ENCODE measurements around the gene COPS9.

COPS9 gene

DNA sequence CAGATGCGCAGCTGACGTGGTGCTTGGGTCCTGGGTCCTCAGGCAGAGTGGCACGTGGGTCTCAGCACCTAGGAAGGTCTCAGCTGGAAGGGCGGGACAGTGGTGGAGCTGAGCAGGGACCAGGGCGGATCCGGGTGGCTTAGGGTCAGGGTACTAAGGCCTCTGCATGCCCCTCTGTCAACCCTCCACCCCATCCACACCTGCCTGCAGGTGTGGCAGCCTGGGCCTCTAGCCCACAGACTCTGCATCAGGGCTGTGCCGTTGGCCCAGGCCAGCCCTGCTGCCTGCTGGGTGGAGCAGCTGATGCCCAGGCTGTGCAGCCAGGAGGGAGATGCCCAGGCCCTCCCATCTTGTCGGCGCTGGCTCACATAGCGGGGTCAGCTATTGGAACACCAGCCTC, 28.9 kb upstream of the COPS9 start:
- H3K4me2 ChIP-seq (ENCODE audit: low read length) = no peak overlapping the region
- H3K9ac ChIP-seq (ENCODE audit: low read depth, low read length) = no peak overlapping the region
- H3K36me3 ChIP-seq (ENCODE audit: insufficient read depth, low read length) = no peaks in the 10 kb centered on the region
- no peak overlapping the region for H3K4me3 ChIP-seq (ENCODE audit: low read length)
- H3K27me3 ChIP-seq (ENCODE audit: control insufficient read depth, insufficient read depth, low read length) = peaks cover 11% of the 10 kb centered on the region
- no peaks in the 10 kb centered on the region for H3K4me1 ChIP-seq (ENCODE audit: control insufficient read depth, insufficient read depth, low read length)
- H3K9me3 ChIP-seq (replicated peaks; ENCODE audit: low read length) = no peaks in the 10 kb centered on the region

GRCh38 chr2:240164586-240164985, 28.5 kb upstream of the COPS9 start:
- H3K4me3 ChIP-seq (ENCODE audit: low read length) = no peak overlapping the region
- H3K27me3 ChIP-seq (ENCODE audit: control insufficient read depth, insufficient read depth, low read length) = peaks cover 12% of the 10 kb centered on the region
- H3K4me1 ChIP-seq (ENCODE audit: control insufficient read depth, insufficient read depth, low read length) = no peaks in the 10 kb centered on the region
- no peaks in the 10 kb centered on the region for H3K9me3 ChIP-seq (replicated peaks; ENCODE audit: low read length)
- no peak overlapping the region for H3K4me2 ChIP-seq (ENCODE audit: low read length)
- H3K36me3 ChIP-seq (ENCODE audit: insufficient read depth, low read length) = no peaks in the 10 kb centered on the region
- H3K9ac ChIP-seq (ENCODE audit: low read depth, low read length) = no peak overlapping the region

DNA sequence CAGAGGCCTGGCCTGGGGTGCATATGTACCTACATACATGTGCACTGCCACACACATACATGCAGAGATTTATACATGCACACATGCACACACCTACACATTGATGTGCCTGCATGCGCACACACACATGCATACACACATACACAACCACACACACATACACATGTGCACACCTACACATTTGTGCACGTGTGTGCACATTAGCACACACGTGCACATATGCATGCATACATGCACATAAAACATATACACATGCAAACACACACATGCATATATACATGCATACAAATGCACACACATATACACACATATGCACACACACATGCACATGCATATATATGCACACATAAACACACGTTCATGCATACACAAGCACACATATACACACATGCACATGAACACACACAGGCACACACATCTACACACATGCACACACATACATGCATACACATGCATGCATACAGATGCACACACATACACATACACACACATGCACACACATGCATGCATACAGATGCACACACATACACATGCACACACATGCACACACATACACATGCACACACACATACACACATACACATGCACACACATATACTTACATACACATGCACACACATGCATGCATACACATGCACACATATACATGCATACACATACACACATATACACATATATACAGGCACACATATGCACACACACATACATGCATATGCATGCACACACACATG, 27.9 kb upstream of the COPS9 start:
- H3K4me3 ChIP-seq (ENCODE audit: low read length) = no peak overlapping the region
- H3K9me3 ChIP-seq (replicated peaks; ENCODE audit: low read length) = no peaks in the 10 kb centered on the region
- H3K4me1 ChIP-seq (ENCODE audit: control insufficient read depth, insufficient read depth, low read length) = no peaks in the 10 kb centered on the region
- H3K9ac ChIP-seq (ENCODE audit: low read depth, low read length) = no peak overlapping the region
- H3K4me2 ChIP-seq (ENCODE audit: low read length) = no peak overlapping the region
- peaks cover 12% of the 10 kb centered on the region for H3K27me3 ChIP-seq (ENCODE audit: control insufficient read depth, insufficient read depth, low read length)
- no peaks in the 10 kb centered on the region for H3K36me3 ChIP-seq (ENCODE audit: insufficient read depth, low read length)

DNA sequence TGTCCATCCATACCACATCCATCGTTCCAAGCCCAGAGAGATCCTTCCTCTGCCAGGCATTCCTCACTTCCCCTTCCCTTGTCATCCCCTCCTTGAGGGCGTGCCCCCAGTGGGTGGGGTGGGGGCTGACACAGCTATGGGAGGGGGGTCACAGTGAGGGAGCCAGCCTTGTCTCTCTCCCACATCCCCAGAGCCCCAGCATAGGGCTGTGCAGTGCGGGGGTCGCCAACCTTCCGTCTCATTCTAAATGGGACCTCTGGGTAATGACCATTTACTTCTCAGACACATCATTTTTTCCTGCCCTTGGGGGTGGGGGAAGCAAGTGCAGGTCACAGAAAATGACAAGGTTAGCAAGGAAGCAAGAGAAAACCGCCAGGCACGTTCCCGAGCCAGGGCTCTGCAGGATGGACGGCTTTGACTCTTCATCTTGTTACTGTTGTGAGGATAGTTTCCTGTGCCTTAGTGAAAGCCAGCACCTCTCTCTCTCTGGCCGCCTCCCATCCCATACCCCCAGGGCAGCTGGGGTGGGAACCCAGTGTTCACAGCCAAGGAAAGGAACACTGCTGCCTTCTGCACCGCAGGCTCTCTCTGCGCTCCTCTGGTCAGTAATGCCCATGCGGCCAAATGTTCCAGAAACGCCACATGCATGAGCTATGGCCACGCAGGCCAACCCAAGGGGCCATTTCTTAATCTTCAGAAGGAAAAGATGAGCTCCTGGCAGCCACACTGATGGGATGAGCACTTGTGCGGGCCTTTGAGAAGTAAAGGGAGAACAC, 27.0 kb upstream of the COPS9 start:
- Histone ChIP-seq H3K9ac (ENCODE audit: low read depth, low read length) (no peak overlapping the region), H3K4me3 (ENCODE audit: low read length) (no peak overlapping the region), H3K36me3 (ENCODE audit: insufficient read depth, low read length) (no peaks in the 10 kb centered on the region), H3K9me3 (replicated peaks; ENCODE audit: low read length) (no peaks in the 10 kb centered on the region), H3K4me1 (ENCODE audit: control insufficient read depth, insufficient read depth, low read length) (no peaks in the 10 kb centered on the region), H3K4me2 (ENCODE audit: low read length) (no peak overlapping the region), H3K27me3 (ENCODE audit: control insufficient read depth, insufficient read depth, low read length) (peaks cover 10% of the 10 kb centered on the region)

- Histone ChIP-seq H3K4me1 (ENCODE audit: control insufficient read depth, insufficient read depth, low read length) (no peaks in the 10 kb centered on the region), H3K9me3 (replicated peaks; ENCODE audit: low read length) (no peaks in the 10 kb centered on the region), H3K4me3 (ENCODE audit: low read length) (no peak overlapping the region), H3K9ac (ENCODE audit: low read depth, low read length) (no peak overlapping the region), H3K4me2 (ENCODE audit: low read length) (no peak overlapping the region), H3K27me3 (ENCODE audit: control insufficient read depth, insufficient read depth, low read length) (peaks cover 5% of the 10 kb centered on the region), H3K36me3 (ENCODE audit: insufficient read depth, low read length) (no peaks in the 10 kb centered on the region)
Observed at GRCh38 chr2:240162531-240162930, 26.4 kb upstream of the COPS9 start.

DNA sequence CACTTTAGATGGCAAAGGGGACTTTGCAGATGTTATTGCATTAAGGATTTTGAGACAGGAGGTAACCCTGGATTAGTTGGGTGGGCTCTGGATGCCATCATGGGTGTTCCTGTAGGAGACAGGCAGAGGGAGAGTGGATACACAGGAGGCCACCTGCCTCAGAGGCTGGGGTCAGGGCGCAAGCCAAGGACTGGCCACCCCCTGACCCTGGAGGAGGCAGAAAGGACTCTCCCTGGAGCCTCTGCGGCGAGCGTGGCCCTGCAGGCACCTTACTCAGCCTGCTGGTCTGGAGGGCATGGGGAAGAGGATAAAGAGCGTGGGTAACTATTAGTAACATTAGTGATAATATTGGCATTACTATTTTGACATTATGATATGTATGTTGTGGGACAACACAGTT, 25.9 kb upstream of the COPS9 start:
- Histone ChIP-seq H3K4me1 (ENCODE audit: control insufficient read depth, insufficient read depth, low read length) (no peaks in the 10 kb centered on the region), H3K27me3 (ENCODE audit: control insufficient read depth, insufficient read depth, low read length) (peaks cover 7% of the 10 kb centered on the region), H3K9me3 (replicated peaks; ENCODE audit: low read length) (no peaks in the 10 kb centered on the region), H3K4me3 (ENCODE audit: low read length) (no peak overlapping the region), H3K9ac (ENCODE audit: low read depth, low read length) (no peak overlapping the region), H3K4me2 (ENCODE audit: low read length) (no peak overlapping the region), H3K36me3 (ENCODE audit: insufficient read depth, low read length) (no peaks in the 10 kb centered on the region)

DNA sequence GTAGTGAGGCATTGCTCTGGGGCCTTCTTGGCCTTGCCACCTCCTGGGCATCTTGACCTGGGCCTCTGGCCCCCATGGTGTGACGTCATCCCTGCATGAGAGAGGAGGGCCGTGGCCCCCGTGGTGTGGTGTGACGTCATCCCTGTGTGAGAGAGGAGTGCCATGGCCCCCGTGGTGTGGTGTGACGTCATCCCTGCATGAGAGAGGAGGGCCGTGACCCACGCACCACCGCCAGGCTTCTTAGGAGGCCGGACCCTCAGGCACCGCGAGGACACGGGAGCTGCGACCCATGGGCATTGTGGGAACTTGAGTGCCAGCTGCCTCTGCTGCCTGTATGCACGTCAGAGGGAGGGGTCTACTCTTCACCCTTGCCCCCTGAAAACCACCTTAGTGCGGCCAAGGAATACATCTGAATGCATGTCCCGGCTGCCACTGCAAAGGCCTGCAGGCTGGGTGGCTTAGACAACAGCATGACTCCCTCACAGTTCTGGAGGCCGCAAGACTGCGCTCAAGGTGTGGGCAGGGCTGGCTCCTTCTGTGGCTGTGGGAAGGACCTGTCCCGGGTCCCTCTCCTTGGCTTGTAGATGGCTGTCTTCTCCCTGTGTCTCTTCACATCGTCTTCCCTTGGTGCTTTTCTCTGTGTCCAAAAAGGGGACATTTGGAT, 25.1 kb upstream of the COPS9 start:
- no peaks in the 10 kb centered on the region for H3K9me3 ChIP-seq (replicated peaks; ENCODE audit: low read length)
- peaks cover 15% of the 10 kb centered on the region for H3K27me3 ChIP-seq (ENCODE audit: control insufficient read depth, insufficient read depth, low read length)
- no peaks in the 10 kb centered on the region for H3K4me1 ChIP-seq (ENCODE audit: control insufficient read depth, insufficient read depth, low read length)
- no peak overlapping the region for H3K4me3 ChIP-seq (ENCODE audit: low read length)
- no peak overlapping the region for H3K4me2 ChIP-seq (ENCODE audit: low read length)
- no peaks in the 10 kb centered on the region for H3K36me3 ChIP-seq (ENCODE audit: insufficient read depth, low read length)
- H3K9ac ChIP-seq (ENCODE audit: low read depth, low read length) = no peak overlapping the region

DNA sequence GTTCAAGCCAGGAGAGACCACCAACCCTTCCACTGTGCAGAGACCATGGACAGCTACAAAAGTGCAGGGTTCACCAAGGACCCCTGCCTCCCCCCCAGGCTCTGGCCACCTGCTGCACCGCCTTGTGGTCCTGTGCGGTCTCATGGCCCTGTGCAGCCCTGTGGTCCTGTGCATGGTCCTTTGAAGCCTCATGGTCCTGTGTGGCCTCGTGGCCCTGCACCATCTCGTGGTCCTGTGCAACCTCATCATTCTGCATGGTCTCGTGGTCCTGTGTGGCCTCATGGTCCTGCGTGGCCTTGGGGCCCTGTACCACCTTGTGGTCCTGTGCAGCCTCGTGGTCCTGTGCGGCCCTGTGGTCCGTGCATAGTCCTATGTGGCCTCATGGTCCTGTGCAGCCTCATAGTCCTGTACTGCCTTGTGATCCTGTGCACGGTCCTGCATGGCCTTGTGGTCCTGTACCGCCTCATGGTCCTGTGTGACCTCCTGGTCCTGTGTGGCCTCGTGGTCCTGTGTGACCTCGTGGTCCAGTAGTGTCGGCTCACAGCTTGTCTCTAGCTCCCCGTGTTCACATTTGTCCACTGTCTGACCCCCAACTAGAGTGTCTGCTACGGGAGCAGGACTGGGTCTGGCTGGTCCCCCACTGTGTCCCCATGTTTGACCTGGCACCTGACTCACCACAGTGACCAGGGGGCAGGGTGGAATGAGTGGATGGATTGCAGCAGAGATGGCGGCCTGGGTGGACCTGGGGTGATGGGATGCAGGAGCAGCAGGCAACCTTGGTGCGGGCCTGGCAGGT, 24.4 kb upstream of the COPS9 start:
- Histone ChIP-seq H3K4me1 (ENCODE audit: control insufficient read depth, insufficient read depth, low read length) (no peaks in the 10 kb centered on the region), H3K36me3 (ENCODE audit: insufficient read depth, low read length) (no peaks in the 10 kb centered on the region), H3K9me3 (replicated peaks; ENCODE audit: low read length) (no peaks in the 10 kb centered on the region), H3K4me3 (ENCODE audit: low read length) (no peak overlapping the region), H3K4me2 (ENCODE audit: low read length) (no peak overlapping the region), H3K27me3 (ENCODE audit: control insufficient read depth, insufficient read depth, low read length) (peaks cover 12% of the 10 kb centered on the region), H3K9ac (ENCODE audit: low read depth, low read length) (no peak overlapping the region)

GRCh38 chr2:240159251-240159839, 23.2 kb upstream of the COPS9 start:
- H3K4me1 ChIP-seq (ENCODE audit: control insufficient read depth, insufficient read depth, low read length) = no peaks in the 10 kb centered on the region
- no peak overlapping the region for H3K4me2 ChIP-seq (ENCODE audit: low read length)
- peaks cover 17% of the 10 kb centered on the region for H3K27me3 ChIP-seq (ENCODE audit: control insufficient read depth, insufficient read depth, low read length)
- no peaks in the 10 kb centered on the region for H3K9me3 ChIP-seq (replicated peaks; ENCODE audit: low read length)
- no peaks in the 10 kb centered on the region for H3K36me3 ChIP-seq (ENCODE audit: insufficient read depth, low read length)
- H3K4me3 ChIP-seq (ENCODE audit: low read length) = no peak overlapping the region
- no peak overlapping the region for H3K9ac ChIP-seq (ENCODE audit: low read depth, low read length)

DNA sequence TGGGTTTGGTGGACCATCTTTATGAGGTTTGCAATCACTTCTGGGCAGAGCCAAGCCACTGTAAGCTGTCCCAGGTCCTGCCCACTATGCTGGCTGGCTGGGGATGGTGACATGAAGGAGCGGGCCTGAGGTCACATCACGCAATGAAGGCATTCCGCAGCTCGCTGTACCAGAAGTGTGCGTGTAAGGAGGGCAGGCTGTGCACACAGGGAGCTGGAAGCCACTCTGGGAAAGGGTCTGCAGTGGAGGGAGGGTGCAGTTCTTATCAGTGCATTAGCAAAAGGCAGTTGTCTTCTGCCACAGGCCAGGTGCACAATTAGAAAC, 21.0 kb upstream of the COPS9 start:
- no peaks in the 10 kb centered on the region for H3K36me3 ChIP-seq (ENCODE audit: insufficient read depth, low read length)
- no peak overlapping the region for H3K9ac ChIP-seq (ENCODE audit: low read depth, low read length)
- peaks cover 35% of the 10 kb centered on the region for H3K27me3 ChIP-seq (ENCODE audit: control insufficient read depth, insufficient read depth, low read length)
- H3K4me1 ChIP-seq (ENCODE audit: control insufficient read depth, insufficient read depth, low read length) = no peaks in the 10 kb centered on the region
- H3K9me3 ChIP-seq (replicated peaks; ENCODE audit: low read length) = no peaks in the 10 kb centered on the region
- no peak overlapping the region for H3K4me3 ChIP-seq (ENCODE audit: low read length)
- H3K4me2 ChIP-seq (ENCODE audit: low read length) = no peak overlapping the region
